ENCODE results near the gene PIK3C2B. TPM values are rescaled to one million over a fixed set of nuclear protein-coding genes. Genes with fewer than 3 reads are reported as not detected.

Gene PIK3C2B
- total RNA-seq, 1 donor from 2014 or later: 62.2 TPM

DNA sequence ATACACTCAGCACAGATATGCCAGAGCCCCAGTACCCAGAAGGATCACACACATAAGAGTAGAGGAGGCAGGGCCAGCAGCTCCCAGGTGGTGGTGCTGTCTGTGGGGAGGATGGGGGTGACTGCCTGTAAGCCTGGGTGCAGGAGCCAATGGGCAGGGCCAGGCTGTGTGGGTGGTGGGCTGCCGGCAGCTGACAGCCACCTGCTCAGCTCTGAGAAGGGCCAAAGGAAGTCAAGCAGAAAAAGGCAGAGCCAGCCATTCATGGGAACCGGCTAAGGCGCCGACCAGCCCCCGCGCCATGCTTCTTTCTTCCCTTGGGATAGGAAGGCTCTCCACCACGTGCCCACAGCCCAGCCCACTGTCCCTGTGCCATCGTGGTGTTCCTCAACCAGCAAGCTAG is 14.1 kb downstream of the PIK3C2B start:
- Mint-ChIP-seq H3K27me3 (no peaks in the 10 kb centered on the region), H3K4me3 (ENCODE audit: low read depth) (no peak overlapping the region), H3K36me3 (ENCODE audit: insufficient read depth) (peaks cover 1% of the 10 kb centered on the region), H3K4me1 (ENCODE audit: low read depth) (peaks cover 10% of the 10 kb centered on the region), H3K27ac (peak overlapping the region; percentile 27), H3K9me3 (ENCODE audit: low read depth) (no peaks in the 10 kb centered on the region)
- no peak for DNase-seq (ENCODE audit: low spot score, unreplicated experiment)
- TF ChIP-seq, protein P1, sequence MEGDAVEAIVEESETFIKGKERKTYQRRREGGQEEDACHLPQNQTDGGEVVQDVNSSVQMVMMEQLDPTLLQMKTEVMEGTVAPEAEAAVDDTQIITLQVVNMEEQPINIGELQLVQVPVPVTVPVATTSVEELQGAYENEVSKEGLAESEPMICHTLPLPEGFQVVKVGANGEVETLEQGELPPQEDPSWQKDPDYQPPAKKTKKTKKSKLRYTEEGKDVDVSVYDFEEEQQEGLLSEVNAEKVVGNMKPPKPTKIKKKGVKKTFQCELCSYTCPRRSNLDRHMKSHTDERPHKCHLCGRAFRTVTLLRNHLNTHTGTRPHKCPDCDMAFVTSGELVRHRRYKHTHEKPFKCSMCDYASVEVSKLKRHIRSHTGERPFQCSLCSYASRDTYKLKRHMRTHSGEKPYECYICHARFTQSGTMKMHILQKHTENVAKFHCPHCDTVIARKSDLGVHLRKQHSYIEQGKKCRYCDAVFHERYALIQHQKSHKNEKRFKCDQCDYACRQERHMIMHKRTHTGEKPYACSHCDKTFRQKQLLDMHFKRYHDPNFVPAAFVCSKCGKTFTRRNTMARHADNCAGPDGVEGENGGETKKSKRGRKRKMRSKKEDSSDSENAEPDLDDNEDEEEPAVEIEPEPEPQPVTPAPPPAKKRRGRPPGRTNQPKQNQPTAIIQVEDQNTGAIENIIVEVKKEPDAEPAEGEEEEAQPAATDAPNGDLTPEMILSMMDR (IDR thresholded peaks at IDR 0.05; ENCODE audit: unreplicated experiment): no peak

DNA sequence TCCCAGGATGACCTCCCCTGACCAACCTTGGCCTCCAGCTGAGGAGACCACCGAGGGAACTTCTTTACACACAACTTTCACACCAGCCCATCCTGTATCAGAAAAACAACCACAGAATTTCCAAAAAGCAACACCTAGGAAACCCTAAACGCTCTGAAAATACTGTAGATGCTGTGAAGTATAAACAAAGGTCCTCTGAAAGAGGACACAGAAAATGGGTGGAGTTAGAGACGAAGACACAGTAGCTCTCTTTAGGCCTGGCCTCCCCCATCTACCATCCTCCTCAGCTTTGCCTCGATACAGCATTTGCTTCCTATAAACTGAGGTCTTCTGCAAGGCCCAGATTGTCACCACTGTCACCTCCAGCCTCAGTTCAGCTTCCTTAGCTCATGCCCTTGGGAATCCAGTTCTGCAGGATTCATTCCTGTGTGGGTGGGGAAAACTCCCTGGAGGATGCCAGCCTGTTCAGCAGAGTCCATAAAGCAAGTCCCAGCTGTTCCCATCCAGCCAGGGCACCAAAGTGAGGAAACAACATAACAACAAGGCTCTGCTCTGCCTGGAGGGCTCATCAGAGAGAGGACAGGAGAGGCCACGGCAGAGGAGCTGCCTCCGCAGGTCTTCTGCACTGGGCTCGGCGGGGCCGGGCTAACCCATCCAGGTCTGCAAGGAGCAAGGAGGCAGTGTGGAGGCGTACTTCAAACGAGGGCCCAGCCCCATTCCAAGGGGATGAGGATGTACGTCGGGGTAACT is 15.0 kb downstream of the PIK3C2B start:
- H3K9me3 Mint-ChIP-seq (ENCODE audit: low read depth): no peaks in the 10 kb centered on the region
- peaks cover 7% of the 10 kb centered on the region for H3K4me1 Mint-ChIP-seq (ENCODE audit: low read depth)
- H3K27ac Mint-ChIP-seq: no peak overlapping the region
- H3K27me3 Mint-ChIP-seq: no peaks in the 10 kb centered on the region
- H3K4me3 Mint-ChIP-seq (ENCODE audit: low read depth): no peak overlapping the region
- DNase-seq (ENCODE audit: low spot score, unreplicated experiment): no peak
- TF ChIP-seq, protein P1 (IDR thresholded peaks at IDR 0.05; ENCODE audit: unreplicated experiment): no peak
- peaks cover 2% of the 10 kb centered on the region for H3K36me3 Mint-ChIP-seq (ENCODE audit: insufficient read depth)

DNA sequence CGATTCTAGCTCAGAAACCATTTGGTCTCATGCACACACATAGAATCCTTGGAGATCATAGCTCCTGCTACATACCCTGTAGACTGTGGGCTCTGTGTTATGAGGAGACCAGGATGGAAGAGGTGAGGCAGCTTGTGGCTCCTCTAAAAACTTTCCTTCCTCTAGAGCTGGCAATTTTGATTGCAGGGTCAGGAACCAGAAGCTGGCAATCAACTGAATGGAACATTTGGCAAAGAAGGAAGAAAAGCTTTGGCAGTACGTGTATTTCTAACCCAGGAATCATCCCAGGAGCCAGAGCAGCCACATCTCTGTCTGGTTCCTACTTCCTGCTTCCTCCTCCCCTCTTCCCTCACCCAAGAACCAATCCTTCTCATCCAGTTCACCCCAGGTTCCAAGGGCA is 15.7 kb downstream of the PIK3C2B start:
- no peaks in the 10 kb centered on the region for H3K27me3 Mint-ChIP-seq
- peaks cover 7% of the 10 kb centered on the region for H3K4me1 Mint-ChIP-seq (ENCODE audit: low read depth)
- H3K27ac Mint-ChIP-seq: no peak overlapping the region
- peaks cover 5% of the 10 kb centered on the region for H3K36me3 Mint-ChIP-seq (ENCODE audit: insufficient read depth)
- TF ChIP-seq, protein P1 (IDR thresholded peaks at IDR 0.05; ENCODE audit: unreplicated experiment): no peak
- no peaks in the 10 kb centered on the region for H3K9me3 Mint-ChIP-seq (ENCODE audit: low read depth)
- H3K4me3 Mint-ChIP-seq (ENCODE audit: low read depth): no peak overlapping the region
- DNase-seq (ENCODE audit: low spot score, unreplicated experiment): no peak

DNA sequence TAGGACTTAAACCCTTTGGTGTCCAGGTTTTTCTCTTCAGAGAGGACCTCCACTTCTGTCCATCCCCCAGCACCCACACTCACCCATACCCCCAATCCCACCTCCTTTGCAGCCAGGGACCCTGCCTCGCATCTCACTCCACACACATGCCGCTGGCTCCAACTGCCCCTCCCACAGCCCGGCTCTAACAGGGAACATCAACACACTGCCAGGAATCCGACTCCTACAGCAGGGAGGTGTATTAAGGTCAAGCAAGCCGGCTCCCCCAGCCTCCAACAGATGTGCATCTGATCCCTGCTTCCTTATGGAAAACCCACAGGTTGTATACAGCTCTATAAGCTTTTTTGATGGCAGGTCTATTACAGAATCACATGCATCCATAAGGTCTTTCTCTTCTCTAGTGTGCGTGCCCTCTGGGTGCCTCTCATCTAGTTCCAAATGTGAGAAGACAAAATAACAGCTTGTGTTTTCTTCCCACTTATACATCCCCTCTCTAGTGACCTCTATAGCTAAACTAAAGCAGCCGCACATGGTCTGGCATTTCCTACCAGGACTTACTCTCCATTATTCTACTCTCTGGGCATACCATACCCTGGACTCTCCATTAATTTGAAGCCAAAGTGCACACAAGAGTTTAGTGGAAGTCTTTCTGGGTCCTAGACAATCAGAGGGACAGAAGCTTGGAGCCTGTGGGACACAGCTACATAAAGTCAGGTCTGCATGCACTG is 16.3 kb downstream of the PIK3C2B start:
- Mint-ChIP-seq H3K27me3 (no peaks in the 10 kb centered on the region), H3K4me1 (ENCODE audit: low read depth) (peaks cover 5% of the 10 kb centered on the region), H3K9me3 (ENCODE audit: low read depth) (no peaks in the 10 kb centered on the region), H3K4me3 (ENCODE audit: low read depth) (no peak overlapping the region), H3K36me3 (ENCODE audit: insufficient read depth) (peaks cover 5% of the 10 kb centered on the region), H3K27ac (no peak overlapping the region)
- TF ChIP-seq, protein P1 (IDR thresholded peaks at IDR 0.05; ENCODE audit: unreplicated experiment): no peak
- DNase-seq (ENCODE audit: low spot score, unreplicated experiment): no peak

DNA sequence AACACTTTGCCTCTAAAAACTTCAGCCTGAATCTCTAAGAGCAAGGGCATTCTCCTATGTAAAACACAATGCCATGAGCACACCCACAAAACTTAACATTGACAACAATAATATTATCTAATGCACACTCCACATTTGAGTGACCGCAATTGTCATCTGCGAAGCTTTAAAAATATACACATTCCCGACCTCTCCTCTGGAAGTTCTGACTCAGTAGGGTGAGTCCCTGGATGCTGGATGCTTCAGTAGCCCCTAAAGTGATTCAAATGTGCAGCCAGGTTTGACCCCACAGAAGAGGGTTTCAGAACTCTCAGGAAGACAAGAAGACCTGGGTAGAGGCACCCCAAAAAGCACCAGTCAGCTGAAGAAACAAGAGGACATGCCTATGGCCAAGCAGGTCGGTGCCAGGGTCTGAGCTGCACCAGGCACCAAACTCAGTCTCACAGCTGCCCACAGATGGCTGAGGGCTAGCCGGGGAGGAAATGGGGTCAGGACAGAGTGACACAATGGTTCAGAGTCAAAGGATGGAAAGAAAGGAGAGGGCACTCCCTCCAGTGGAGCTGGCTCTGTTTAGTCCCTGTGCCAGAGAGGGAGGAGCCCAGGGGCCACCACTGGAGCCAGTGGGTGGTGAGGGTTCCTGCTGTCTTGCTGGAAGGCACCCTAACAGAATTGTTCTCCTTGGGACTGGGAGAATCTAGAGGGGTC is 17.4 kb downstream of the PIK3C2B start:
- Mint-ChIP-seq H3K27me3 (no peaks in the 10 kb centered on the region), H3K27ac (no peak overlapping the region)

More for the DNA sequence above, 17.4 kb downstream of the PIK3C2B start:
- H3K4me3 Mint-ChIP-seq (ENCODE audit: low read depth): no peak overlapping the region
- DNase-seq (ENCODE audit: low spot score, unreplicated experiment): no peak
- H3K4me1 Mint-ChIP-seq (ENCODE audit: low read depth): peaks cover 5% of the 10 kb centered on the region
- TF ChIP-seq, protein P1 (IDR thresholded peaks at IDR 0.05; ENCODE audit: unreplicated experiment): no peak
- peaks cover 6% of the 10 kb centered on the region for H3K36me3 Mint-ChIP-seq (ENCODE audit: insufficient read depth)
- no peaks in the 10 kb centered on the region for H3K9me3 Mint-ChIP-seq (ENCODE audit: low read depth)

All from progenitor cell of endocrine pancreas (in vitro differentiated cells).